ENCODE results near the gene LEUTX.

LEUTX gene

DNA sequence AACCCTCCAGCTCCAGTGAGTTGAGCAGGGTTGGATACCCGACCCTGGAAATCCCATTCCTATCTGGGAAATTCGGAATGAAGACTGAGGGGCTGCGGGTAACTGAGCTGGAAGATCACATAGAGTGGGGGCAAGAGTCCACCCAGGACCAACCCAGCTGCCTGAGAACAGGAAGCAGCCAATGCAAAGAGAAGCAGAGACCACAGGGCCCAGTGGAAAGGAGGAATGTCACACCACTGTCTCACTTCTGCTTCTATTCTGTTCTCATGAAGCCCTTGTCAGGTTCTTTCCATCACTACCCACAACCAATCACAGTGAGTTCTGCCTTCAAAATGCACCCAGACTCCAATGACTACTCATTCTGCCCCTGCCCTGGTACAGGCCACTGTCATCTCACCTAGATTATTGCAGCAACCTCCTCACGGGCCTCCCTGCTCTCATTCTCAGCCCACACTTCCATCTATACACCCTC, 40.0 kb downstream of the LEUTX start:
- no peak for DNase-seq (ENCODE audit: low read depth, low spot score)
- H3K27ac ChIP-seq = no peak overlapping the region

DNA sequence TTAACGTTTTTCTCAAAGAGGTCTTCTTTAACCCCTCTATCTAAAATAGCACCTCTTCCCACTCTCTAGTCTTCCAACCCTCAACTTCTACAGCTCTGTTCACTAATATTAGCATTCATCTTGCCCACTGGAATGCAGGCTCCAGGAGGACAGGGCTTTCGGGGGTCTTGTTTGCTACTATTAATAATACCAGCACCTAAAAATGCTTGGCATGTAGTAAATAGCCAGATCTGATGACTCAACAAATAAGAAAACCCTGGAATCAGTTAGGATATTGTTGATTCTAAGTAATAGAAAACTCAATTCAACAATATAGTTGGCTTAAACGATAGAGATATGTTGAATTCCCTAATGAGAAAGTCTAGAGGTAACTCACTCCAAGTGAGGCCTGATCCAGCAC, 41.1 kb downstream of the LEUTX start:
- no peak overlapping the region for H3K27ac ChIP-seq
- DNase-seq (ENCODE audit: low read depth, low spot score) = no peak

DNA sequence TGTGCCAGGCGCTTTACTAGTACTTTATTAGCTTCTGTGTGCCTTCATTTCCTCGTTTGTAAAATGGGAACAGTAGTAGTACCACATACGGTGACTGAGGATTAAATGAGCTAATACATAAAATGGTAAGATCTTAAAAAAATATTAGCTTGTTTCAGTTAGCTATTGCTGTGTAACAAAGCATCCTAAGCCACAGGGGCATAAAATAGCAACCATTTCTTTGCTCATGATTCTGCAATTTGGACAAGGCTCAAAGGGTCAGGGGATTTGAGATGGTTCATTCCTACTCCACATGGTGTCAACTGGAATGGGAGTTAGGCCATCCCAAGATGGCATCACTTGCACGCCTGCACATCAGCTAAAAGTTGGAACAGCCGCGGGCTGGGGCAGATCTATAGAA, 42.0 kb downstream of the LEUTX start:
- DNase-seq (ENCODE audit: low read depth, low spot score) = no peak
- no peak overlapping the region for H3K27ac ChIP-seq

DNA sequence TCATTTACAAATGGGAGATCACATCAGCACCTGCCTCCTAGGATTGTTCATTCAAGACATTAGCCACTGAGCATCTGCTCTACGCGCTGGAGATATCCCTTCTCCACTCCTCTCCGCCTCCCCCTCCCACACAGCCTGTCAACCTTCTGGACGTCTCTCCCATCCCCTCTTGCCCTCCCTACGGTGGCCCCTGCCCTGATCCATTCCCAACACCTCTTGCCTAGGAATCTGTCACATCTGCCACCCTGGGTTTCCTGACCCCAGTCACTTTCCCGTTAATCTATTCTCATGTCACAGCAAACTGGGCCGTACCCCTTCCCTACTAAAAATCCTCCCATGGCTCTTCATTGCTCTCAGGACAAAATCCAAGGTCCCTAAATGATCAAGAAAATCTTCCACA, 45.0 kb downstream of the LEUTX start:
- H3K27ac ChIP-seq = no peak overlapping the region
- no peak for DNase-seq (ENCODE audit: low read depth, low spot score)

DNA sequence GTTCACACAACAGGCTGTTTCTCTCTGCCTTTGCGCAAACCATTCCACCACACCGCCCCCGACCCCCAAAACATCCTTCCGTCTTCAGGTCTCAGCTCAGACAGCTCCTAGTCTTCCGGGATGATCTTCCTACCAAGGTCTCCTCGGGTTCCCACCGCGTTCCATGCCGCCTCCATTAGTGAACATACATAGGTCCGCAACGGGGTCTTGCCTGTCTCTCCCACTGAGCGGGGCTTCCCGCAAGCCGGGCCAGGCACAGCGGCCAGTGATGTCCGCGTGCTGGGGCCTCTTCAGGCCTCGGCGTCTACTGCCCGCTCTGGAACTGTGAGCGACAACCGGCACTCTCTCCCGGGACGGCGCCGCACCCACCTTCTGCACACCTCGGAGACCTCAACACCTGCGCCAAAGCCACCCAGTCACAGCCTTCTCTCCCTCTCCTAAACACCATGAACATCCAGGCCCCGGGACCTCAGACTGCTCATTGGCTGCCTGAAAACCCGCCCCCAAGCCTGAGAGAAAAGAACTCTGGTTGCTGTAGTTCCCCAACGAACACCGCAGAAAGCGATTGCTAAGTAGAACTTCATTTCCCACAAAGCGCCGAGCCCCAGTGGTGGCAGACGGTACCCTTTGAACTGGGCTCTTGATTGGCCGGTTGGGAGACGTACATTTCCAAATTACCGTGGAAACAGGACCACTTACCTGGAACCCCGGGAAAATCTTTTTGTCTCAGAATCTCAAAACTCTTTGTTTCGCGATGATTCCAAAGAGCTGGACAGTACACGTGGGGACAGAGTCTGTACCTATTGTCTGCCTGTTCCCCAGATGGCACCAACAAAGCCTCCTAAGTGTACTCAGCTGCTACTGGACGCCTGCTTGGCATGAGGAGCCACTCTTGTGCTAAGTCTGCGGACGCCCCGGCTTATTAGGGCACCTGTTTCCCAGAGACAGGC, 45.8 kb downstream of the LEUTX start:
- H3K27ac ChIP-seq = no peak overlapping the region
- peak; percentile 66 for DNase-seq (ENCODE audit: low read depth, low spot score)

DNA sequence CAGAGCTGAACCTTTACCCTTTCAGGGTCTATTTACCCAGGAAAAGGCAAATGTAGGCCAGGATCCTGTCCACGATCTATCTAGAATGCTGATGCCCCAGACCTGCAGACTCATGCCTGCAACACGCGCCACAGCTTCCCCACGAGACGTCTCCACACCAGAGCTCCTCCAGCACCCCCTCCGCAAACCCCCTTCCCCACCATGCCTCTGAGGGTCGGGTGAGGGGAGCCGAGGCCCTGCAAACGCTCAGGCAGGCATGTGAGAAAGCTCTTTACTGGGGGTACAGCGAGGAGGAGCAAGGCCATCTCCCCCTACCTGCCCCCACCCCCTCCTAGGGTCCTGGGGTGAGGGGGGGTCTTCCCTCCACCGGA, 46.4 kb downstream of the LEUTX start:
- DNase-seq (ENCODE audit: low read depth, low spot score) = no peak
- H3K27ac ChIP-seq = no peak overlapping the region

DNA sequence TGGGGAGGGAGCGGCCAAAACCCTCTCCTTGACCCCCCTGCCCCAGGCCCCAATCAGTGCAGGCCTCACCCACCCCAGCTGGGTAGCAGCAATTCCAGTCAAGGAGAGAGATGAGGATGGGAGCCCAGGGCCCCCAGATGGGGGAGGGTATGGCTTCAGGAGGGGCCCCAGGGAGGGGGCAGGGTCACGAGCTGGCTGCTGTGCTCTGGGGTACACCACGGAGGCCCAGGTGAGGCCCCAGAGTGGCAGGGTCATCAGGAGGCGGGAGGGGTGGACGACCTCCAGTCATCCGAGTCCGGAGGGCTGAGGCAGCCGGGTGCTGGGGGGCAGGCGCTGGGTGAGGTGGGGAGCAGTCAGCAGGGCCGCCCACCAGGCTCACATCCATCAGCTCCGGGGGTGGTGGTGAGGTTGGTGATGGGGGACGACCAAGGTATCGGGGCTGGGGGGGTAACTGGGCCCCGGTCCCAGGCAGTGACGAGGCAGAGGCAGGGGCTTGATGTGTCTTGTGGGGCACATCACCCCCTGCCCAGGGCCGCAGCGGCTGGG, 47.0 kb downstream of the LEUTX start:
- no peak overlapping the region for H3K27ac ChIP-seq

DNA sequence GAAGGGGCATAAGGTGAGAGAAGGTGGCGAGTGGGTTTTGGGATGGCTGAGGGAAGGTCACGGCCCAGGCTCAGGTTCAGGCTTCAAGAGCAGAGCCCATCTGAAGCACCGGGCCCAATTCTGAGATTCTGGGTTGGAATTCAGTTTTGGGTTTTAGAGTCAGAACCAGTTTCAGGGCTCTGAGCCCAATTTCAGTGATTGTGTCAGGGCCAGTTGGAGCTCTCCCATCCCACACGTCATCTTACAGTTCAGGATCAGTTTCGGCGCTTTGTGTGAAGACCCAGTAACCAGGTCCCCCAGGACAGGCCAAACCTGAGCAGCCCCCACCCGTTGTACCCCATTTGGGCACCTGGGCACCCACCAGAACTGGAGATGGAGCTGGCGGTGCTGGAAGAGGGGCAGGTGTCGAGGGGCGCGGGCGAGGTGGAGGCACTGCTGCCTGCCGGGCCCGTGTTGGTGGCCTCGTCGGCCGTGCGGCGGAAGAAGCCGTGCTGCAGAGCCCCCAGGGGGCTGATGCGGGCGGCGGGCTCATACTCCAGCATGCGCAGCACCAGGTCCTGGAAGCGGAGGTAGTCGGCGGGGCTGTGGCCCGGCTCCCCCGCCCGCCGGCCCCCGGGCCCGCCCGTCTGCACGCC, 47.8 kb downstream of the LEUTX start:
- DNase-seq (ENCODE audit: low read depth, low spot score) = no peak
- no peak overlapping the region for H3K27ac ChIP-seq

More for the DNA sequence above, 47.0 kb downstream of the LEUTX start:
- no peak for DNase-seq (ENCODE audit: low read depth, low spot score)

DNA sequence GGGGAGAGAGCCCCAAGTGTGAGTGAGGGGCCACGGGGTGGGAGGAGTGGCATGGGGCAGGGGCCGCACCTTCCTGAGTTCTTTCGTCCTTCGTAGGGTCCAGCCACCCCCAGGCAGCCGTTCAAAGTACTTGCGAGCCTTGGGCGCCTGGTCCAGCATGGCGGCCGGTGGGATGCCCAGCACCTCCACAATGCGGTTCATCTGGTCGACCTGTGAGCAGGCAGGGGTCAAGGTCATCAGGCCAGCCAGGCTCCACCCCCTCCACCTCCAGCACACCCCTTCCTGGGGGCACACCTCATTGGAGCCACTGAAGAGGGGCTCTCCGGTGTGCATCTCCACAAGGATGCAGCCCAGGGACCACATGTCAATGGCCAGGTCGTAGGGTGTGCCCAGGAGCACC, 48.6 kb downstream of the LEUTX start:
- DNase-seq (ENCODE audit: low read depth, low spot score) = no peak
- H3K27ac ChIP-seq = no peak overlapping the region

DNA sequence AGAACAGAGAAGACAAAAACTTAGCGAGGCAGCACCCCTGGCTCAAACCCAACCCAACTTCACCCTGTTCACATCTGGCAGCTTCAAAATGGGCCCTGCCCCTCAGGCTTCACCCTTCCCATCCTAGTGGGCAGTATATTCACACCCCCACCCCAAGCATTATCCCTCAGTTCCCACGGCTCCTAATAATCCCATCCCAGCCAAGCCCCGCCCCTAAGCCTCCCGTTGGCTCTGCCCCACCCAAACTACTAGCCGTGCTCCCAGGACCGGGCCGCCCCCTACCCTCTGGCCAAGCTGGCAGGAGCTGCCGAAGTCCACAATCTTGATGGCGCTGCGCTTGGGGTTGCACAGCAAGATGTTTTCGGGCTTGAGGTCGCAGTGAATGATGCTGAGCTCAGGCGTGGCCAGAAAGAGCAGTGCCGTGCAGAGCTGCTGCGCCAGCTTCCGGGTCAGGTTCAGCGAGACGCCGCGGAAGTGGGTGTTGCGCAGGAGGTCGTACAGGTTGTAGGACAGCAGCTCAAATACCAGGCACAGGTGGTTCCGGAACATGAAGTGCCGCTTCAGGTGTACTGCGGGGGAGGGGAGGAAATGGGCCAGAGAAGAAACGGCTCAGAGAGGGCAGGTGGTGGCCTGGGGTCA, 49.5 kb downstream of the LEUTX start:
- no peak overlapping the region for H3K27ac ChIP-seq
- no peak for DNase-seq (ENCODE audit: low read depth, low spot score)

DNA sequence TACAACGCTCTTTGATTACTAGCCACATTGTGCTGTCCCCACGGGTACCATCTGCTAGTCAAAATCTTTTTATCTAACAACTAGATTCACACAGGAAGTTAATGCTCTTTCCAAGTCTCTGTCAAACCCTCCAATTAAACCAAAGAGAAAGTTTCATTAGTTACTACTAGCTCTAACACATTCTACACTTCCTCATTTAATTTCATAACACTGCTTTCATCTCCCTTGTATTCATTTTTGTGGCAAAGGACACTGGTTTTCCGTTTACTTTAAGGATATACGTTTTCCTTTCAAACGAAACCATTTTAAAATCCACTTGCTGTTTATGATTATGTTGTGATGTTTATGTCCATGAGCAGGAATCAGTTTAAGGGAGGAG, 50.0 kb downstream of the LEUTX start:
- no peak overlapping the region for H3K27ac ChIP-seq
- DNase-seq (ENCODE audit: low read depth, low spot score) = no peak

DNA sequence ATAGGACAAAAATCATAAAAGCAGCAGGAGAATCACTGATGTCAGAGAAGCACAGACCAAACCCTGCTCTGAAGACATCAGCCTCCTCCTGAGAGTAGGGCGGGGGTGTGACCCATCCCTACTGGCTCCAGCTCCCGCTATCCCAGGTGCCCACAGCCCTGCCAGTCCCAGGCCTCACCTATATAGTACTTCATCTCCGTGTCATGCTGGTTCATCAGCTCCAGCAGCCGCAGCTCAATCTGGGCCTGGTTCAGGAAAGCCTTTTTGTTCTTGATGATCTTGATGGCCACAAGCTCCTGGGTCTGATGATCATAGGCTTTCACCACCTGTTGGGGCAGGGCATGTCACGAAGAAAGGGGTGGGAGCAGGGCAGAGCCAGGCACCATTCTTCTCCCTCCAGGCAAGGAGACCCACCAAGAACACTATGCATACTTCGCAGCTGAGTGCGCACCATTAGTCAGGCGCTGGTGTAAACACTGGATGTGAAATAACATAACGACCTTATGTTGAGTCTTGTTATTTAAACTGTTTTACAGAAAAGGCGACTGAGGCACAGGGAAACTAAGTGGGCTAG, 51.1 kb downstream of the LEUTX start:
- H3K27ac ChIP-seq = no peak overlapping the region
- DNase-seq (ENCODE audit: low read depth, low spot score) = no peak

DNA sequence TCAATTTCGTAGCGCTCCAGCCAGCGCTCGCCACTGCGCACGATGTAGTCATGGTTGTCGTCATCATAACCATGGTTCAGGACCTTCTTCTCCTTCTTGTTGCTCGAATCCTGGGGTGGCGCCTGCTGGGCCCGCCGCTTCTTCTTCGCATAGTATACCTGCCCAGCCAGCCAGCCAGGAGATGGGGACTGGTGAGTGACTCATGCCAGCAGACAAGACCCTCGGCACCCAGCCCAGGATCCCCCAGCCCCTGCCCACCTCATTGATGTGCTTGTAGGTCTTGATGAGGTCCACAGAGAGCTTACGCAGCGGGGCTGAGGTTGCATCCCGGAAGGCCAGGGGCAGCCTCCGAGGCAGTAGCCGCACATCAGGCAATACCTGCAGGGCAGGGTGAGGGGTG, 51.8 kb downstream of the LEUTX start:
- no peak overlapping the region for H3K27ac ChIP-seq
- DNase-seq (ENCODE audit: low read depth, low spot score) = no peak

DNA sequence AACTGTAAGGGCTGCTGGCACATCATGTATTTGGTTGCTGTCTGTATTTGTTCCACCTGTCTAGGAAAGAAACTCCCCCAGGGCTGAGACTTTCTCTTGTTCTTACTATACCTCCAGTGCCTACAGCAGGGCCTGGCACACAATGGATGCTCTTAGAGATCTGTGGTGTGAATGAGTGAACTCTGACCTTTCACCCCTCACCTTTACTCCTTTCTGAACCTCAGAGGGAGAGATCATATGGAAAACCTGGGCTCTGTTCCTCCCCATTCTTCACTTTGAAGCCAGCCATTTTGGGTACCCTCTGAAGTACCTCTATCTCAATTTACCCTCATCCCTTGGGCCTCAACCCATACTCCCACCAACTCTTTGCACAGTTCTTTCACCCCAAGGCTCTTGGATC, 52.2 kb downstream of the LEUTX start:
- H3K27ac ChIP-seq = no peak overlapping the region
- no peak for DNase-seq (ENCODE audit: low read depth, low spot score)

DNA sequence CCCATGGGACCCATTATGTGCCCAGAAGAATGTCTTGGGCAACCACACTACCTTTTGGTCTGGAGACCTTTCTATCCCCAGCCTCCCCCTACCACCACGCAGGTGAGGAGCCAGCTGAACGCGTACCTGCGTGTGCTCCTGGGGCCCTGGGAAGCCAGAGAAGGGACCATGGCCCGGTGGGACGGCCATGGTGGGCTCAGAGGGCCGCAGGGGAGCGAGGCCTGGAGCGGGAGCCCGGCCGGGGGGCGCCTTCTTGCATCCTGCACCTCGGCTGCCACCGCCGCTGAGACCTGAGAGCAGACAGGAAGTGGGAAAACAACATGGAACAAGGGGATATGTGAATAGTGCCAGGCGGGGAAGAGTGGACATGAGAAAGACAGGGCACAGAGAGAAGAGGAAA, 53.0 kb downstream of the LEUTX start:
- no peak for DNase-seq (ENCODE audit: low read depth, low spot score)
- H3K27ac ChIP-seq = no peak overlapping the region

DNA sequence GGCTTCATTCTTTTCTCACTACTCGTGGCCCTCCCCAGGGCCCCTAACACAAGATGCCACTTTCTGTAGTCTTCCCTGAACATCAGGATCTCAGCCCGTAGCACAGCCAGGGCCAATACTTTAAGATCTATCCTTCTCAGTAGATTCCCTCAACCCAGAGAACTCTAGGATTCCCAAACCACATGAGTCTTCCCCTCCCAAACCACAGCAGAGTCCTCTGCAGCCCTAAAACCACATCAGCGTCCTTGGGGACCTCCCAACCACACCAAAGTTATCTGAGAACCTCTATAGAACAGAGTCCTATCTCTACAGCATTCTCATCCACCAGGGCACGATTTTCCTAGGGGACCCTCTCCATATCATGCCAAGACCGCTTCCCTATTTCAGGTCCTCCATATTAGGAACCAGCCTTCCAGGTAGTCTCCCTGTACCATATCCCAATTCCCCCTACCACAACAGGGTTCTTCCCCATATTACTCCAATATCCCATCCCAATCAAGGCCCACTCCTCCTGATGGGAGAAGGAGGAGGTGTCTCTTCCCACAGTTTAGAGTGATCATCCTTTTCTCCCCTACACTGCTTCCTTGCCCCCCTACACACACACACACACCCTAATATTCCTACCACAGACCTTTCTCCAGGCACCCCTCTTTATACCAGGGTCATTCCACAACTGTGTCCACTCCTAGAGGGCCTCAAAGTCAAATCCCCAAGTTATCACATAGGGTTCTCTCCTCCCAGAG, 53.9 kb downstream of the LEUTX start:
- H3K27ac ChIP-seq = no peak overlapping the region
- no peak for DNase-seq (ENCODE audit: low read depth, low spot score)

DNA sequence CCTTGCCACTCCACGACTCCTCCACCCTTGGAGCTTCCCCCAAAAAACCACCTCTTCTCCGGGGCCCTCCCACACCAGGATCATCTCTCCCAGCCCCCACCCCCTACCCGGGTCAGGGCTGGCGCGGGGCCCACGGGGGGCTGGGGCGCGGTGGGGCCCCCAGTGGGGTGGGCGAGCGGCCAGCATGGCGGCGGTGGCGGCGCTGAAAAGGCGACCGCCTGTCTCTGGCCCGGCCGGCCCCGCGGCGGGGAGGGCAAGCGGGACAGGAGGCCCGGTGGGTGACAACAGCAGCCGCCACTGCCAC, 54.5 kb downstream of the LEUTX start:
- H3K27ac ChIP-seq = peak overlapping the region; percentile 59
- DNase-seq (ENCODE audit: low read depth, low spot score) = no peak

DNA sequence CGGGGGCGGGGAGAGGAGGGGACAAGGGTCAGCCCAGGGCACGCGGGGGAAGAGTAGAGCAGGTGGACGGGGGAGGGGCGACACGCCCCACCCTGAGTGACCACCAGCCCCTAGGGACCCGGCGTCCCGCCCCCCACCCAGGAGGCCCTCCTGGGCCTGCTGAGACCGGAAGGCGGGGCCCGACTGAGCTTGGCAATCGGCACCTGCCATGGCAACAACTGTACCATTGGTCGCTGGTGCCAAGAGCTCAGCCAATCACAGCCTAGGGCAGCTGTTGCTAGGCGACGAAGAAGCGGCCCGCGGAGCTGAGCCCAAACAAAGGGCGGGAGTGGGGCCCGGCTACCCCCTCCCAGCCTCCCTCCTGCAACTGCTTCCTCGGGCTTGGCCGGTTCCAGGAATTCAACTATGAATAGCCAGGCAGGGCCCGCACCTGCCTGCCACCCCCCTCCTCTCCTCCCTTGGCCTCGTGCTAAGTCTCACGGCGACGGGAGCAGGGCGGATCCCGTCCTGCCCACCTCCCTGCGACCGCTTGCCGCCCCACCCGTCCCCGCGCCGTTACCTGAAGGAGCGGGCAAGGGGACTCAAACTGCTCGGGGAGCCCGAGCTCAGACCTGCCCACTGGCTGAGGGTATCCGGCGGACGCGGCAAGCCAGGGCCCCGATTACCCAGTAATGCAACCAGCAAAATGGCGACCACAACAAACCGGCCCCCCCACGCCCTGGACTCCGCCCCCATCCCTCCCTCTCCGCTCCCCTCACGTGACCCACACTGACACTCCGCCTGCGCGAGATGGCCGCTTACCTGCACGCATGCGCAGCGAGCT, 55.0 kb downstream of the LEUTX start, which contains the start of gene DYRK1B:
TSS of gene DYRK1B (minus strand) at position 699 of the 823 bp plus-strand sequence. CDS start 2,295 bp downstream, outside the sequence.
- DNase-seq (ENCODE audit: low read depth, low spot score) = peak; percentile 88
- peak within 1 kb of the TSS; percentile 59 for H3K27ac ChIP-seq

DNA sequence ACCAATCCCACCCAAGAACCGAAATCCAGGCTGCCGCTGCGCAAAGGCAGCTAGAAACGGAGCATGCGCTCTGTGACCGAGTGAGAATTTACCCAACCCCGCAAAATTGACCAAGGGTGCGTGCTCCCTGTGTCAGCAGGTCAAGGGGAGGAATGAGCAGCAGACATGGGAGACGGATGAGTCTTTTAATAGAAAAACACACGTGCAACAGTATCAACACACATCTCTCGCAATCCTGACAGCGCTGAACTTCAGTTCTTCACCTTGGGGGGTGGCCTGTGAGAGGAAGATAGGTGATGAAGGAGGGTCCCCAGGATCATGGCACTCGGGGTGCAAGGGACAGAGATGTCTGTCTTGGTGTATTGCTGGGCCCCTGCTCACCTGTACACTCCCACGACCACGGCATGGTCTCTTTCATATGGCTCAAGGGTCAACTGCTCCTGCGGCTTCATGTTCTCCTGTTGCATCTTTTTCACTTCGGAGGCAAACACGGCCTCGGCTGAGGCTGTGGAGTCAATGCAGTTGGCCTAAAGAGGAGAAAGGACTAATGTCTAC, 55.7 kb downstream of the LEUTX start:
- peak overlapping the region; percentile 59 for H3K27ac ChIP-seq
- DNase-seq (ENCODE audit: low read depth, low spot score) = no peak
